Measurements from ENCODE around the gene LY6G5B. TPM values are rescaled to one million over a fixed set of nuclear protein-coding genes. Genes with fewer than 3 reads are reported as not detected.

The LY6G5B gene
- total and polyA plus RNA-seq, 3 experiments from 2014 or later = 0.64 to 21.2 (median 19.1) TPM

DNA sequence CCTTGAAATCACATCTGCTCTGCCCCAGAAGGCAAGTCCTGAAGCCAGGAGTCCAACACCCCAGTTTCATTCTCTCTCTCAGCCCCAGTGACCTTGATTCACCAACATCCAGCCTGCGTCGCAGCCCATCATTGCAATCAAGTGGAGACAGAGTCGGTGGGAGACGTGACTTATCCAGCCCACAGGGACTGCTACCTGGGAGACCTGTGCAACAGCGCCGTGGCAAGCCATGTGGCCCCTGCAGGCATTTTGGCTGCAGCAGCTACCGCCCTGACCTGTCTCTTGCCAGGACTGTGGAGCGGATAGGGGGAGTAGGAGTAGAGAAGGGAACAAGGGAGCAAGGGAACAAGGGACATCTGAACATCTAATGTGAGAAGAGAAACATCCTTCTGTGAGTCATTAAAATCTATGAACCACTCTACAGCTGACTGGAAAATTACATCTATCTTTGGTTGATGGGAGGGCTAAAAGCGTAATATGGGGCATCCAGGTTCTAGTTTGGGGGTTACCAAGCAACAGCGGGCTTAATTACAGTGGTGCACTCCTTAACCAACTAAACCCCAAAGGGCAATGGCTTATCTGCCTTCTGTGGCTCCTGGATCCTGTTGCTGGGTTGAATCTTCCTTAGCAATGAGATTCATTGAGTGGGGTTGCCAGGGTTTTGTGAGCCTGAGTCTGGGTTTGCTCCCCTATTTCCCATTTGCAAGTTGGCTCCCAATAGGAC is 47.9 kb downstream of the LY6G5B start:
- Histone ChIP-seq H3K4me1 (ENCODE audit: insufficient read depth, low read length) (no peaks in the 10 kb centered on the region), H3K27ac (ENCODE audit: low read depth, low read length) (no peak overlapping the region), H3K27me3 (ENCODE audit: insufficient read depth, low read length, poor library complexity, severe bottlenecking) (no peaks in the 10 kb centered on the region), H3K9me3 (ENCODE audit: low read length) (no peaks in the 10 kb centered on the region), H3K4me3 (ENCODE audit: low read length) (no peak overlapping the region), H3K36me3 (ENCODE audit: insufficient read depth, low read length) (no peaks in the 10 kb centered on the region)
- H3K27me3 Mint-ChIP-seq = peaks cover 0 to 2% of the 10 kb centered on the region in 2 donors
- H3K9me3 Mint-ChIP-seq = no peaks in the 10 kb centered on the region
- H3K27ac Mint-ChIP-seq = no peak overlapping the region
- H3K4me1 Mint-ChIP-seq = no peaks in the 10 kb centered on the region
- ChIA-PET POLR2A (interaction anchor here (0.6 kb wide), 1 partner anchor 21 kb away, joined by 6 read pairs; no protein-coding TSS in a partner anchor), CTCF (no interaction called here)
- no peak overlapping the region for H3K4me3 Mint-ChIP-seq
- no peak for DNase-seq
- H3K36me3 Mint-ChIP-seq = no peaks in the 10 kb centered on the region

DNA sequence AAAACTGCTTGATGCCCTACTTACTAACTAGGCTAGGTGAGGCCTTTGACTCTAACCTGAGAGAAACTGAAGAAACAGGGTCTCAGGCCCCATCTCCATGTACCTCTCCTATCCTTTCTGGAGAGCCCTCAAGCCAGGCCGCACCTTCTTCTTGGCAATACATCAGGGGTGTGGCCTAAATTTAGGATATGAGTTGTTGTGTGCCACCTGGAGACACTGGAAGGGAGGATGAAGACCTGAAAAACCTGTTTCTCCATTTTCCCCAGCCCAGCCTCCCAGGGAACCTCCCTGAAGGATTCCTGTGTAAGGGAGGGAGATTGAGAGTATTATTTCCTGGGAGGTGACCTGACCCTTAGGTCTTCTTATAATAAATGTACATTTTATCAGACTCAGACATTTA is 48.5 kb downstream of the LY6G5B start:
- Mint-ChIP-seq H3K4me1 (peaks cover 0 to 2% (median under 1%) of the 10 kb centered on the region in 3 donors), H3K27me3 (peaks cover 0 to 2% of the 10 kb centered on the region in 2 donors), H3K27ac (no peak overlapping the region), H3K36me3 (no peaks in the 10 kb centered on the region), H3K9me3 (no peaks in the 10 kb centered on the region), H3K4me3 (no peak overlapping the region)
- Histone ChIP-seq H3K9me3 (ENCODE audit: low read length) (no peaks in the 10 kb centered on the region), H3K4me1 (ENCODE audit: insufficient read depth, low read length) (no peaks in the 10 kb centered on the region), H3K4me3 (ENCODE audit: low read length) (no peak overlapping the region), H3K27me3 (ENCODE audit: insufficient read depth, low read length, poor library complexity, severe bottlenecking) (no peaks in the 10 kb centered on the region), H3K27ac (ENCODE audit: low read depth, low read length) (no peak overlapping the region), H3K36me3 (ENCODE audit: insufficient read depth, low read length) (no peaks in the 10 kb centered on the region)
- DNase-seq = no peak
- POLR2A ChIA-PET = no interaction called here
- CTCF ChIA-PET = no interaction called here

DNA sequence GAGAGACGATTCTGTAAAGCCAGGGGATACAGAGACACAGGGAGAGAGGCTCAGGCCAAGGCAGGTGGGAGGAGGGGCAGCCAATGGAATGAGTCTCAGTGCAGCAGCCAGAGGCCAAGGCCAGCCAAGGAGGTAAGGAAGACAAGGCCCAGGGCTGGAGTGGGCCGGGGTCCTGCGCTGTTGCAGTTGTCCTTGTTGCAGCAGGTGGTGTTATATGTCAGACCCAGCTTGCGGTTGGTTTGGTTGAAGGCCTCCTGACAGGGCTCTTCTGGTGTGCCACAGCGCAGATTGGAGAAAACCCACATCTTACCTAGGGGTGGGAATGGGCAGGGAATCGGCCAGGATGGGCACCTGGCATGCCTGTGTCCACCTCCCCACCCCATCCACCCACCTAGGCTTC is 49.2 kb downstream of the LY6G5B start:
- H3K27ac Mint-ChIP-seq = no peak overlapping the region

GRCh38 chr6:31720196-31720770 is 50.5 kb downstream of the LY6G5B start:
- no peak overlapping the region for H3K27ac ChIP-seq (ENCODE audit: low read depth, low read length)
- Mint-ChIP-seq H3K27me3 (peaks cover 0 to 2% of the 10 kb centered on the region in 2 donors), H3K9me3 (no peaks in the 10 kb centered on the region), H3K36me3 (no peaks in the 10 kb centered on the region), H3K4me3 (no peak overlapping the region), H3K4me1 (peaks cover 0 to 9% (median 2%) of the 10 kb centered on the region in 3 donors), H3K27ac (peak overlapping the region in 1 of 8 donors; percentile 38)
- no peak for DNase-seq
- no peaks in the 10 kb centered on the region for H3K27me3 ChIP-seq (ENCODE audit: insufficient read depth, low read length, poor library complexity, severe bottlenecking)
- H3K4me3 ChIP-seq (ENCODE audit: low read length) = no peak overlapping the region
- CTCF ChIA-PET = interaction anchor here (0.9 kb wide), 1 partner anchor 140 kb away, joined by 3 read pairs; no protein-coding TSS in a partner anchor
- POLR2A ChIA-PET = no interaction called here
- no peaks in the 10 kb centered on the region for H3K36me3 ChIP-seq (ENCODE audit: insufficient read depth, low read length)
- no peaks in the 10 kb centered on the region for H3K9me3 ChIP-seq (ENCODE audit: low read length)
- no peaks in the 10 kb centered on the region for H3K4me1 ChIP-seq (ENCODE audit: insufficient read depth, low read length)

More for the DNA sequence above, 49.2 kb downstream of the LY6G5B start:
- Mint-ChIP-seq H3K4me1 (peaks cover 0 to 5% (median 2%) of the 10 kb centered on the region in 3 donors), H3K9me3 (no peaks in the 10 kb centered on the region), H3K36me3 (no peaks in the 10 kb centered on the region), H3K4me3 (no peak overlapping the region), H3K27me3 (peaks cover 0 to 2% of the 10 kb centered on the region in 2 donors)
- no peak for DNase-seq
- H3K4me3 ChIP-seq (ENCODE audit: low read length) = no peak overlapping the region
- H3K4me1 ChIP-seq (ENCODE audit: insufficient read depth, low read length) = no peaks in the 10 kb centered on the region
- H3K36me3 ChIP-seq (ENCODE audit: insufficient read depth, low read length) = no peaks in the 10 kb centered on the region
- CTCF ChIA-PET = no interaction called here
- H3K9me3 ChIP-seq (ENCODE audit: low read length) = no peaks in the 10 kb centered on the region
- POLR2A ChIA-PET = no interaction called here
- no peaks in the 10 kb centered on the region for H3K27me3 ChIP-seq (ENCODE audit: insufficient read depth, low read length, poor library complexity, severe bottlenecking)
- no peak overlapping the region for H3K27ac ChIP-seq (ENCODE audit: low read depth, low read length)

DNA sequence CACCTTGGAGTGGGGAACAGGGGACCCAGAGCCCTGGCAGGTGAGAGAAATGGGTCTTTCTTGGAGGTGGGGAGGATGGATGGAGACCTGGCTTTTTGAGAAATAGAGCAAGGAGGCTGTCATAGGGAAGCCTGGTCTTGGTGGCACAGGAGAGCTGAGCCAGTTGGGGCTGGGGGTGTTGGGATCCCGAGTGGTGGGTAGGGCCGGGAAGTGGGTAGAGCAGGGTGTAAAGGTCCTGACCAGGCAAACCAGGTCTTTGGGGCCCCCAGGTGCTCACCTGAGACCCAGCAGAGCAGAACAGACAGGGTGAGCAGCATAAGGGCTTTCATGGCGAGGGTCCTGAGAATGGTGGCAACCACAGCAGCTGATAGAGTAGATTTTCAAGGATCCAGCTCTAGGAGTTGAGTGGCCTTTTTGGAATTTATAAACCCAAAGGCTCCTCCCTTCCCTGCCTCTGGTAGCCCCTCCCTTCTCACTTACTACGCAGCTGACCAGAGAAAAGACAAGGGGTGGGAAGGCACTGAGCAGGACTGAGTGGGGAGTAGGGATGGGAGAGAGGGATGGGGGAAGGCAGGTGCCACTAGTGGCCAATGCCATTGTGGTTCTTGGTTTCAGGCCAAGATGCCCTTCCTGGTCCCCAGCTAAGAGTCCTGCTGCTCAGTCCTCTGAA is 51.7 kb downstream of the LY6G5B start, which contains the start of gene LY6G6C:
Gene LY6G6C, minus strand, starts transcription at position 396 of the 670 bp plus-strand sequence. Its CDS starts 67 bp downstream, at position 329.
- CTCF ChIA-PET = no interaction called here
- H3K27ac Mint-ChIP-seq = peak within 1 kb of the TSS in 1 of 8 donors; percentile 80

GRCh38 chr6:31722173-31722572 is 52.4 kb downstream of the LY6G5B start:
- CTCF ChIA-PET = no interaction called here
- peaks cover 0 to 6% (median 2%) of the 10 kb centered on the region in 3 donors for H3K36me3 Mint-ChIP-seq
- POLR2A ChIA-PET = no interaction called here

More for the DNA sequence above, 51.7 kb downstream of the LY6G5B start, which contains the start of gene LY6G6C:
- H3K27me3 ChIP-seq (ENCODE audit: insufficient read depth, low read length, poor library complexity, severe bottlenecking) = no peaks in the 10 kb centered on the region
- no peak within 1 kb of the TSS for H3K27ac ChIP-seq (ENCODE audit: low read depth, low read length)
- peak within 1 kb of the TSS in 1 of 7 donors; percentile 41 for H3K4me3 Mint-ChIP-seq
- peak in 1 of 5 donors; percentile 30 for DNase-seq
- no peaks in the 10 kb centered on the region for H3K9me3 ChIP-seq (ENCODE audit: low read length)
- no peaks in the 10 kb centered on the region for H3K9me3 Mint-ChIP-seq
- POLR2A ChIA-PET = no interaction called here
- H3K4me3 ChIP-seq (ENCODE audit: low read length) = no peak within 1 kb of the TSS
- peaks cover 0 to 2% of the 10 kb centered on the region in 2 donors for H3K27me3 Mint-ChIP-seq
- H3K4me1 ChIP-seq (ENCODE audit: insufficient read depth, low read length) = peaks cover 4% of the 10 kb centered on the region
- peaks cover 4 to 9% (median 6%) of the 10 kb centered on the region in 3 donors for H3K4me1 Mint-ChIP-seq
- peaks cover 0 to 5% (median 0%) of the 10 kb centered on the region in 3 donors for H3K36me3 Mint-ChIP-seq
- H3K36me3 ChIP-seq (ENCODE audit: insufficient read depth, low read length) = no peaks in the 10 kb centered on the region

More at GRCh38 chr6:31722173-31722572, 52.4 kb downstream of the LY6G5B start:
- Mint-ChIP-seq H3K27me3 (peaks cover 0 to 2% of the 10 kb centered on the region in 2 donors), H3K4me1 (peaks cover 4 to 9% (median 6%) of the 10 kb centered on the region in 3 donors), H3K4me3 (no peak overlapping the region), H3K9me3 (no peaks in the 10 kb centered on the region), H3K27ac (peak overlapping the region in 1 of 8 donors; percentile 47)
- DNase-seq = no peak
- no peaks in the 10 kb centered on the region for H3K27me3 ChIP-seq (ENCODE audit: insufficient read depth, low read length, poor library complexity, severe bottlenecking)
- peaks cover 7% of the 10 kb centered on the region for H3K4me1 ChIP-seq (ENCODE audit: insufficient read depth, low read length)
- H3K27ac ChIP-seq (ENCODE audit: low read depth, low read length) = no peak overlapping the region
- H3K4me3 ChIP-seq (ENCODE audit: low read length) = no peak overlapping the region
- no peaks in the 10 kb centered on the region for H3K9me3 ChIP-seq (ENCODE audit: low read length)
- peaks cover under 1% of the 10 kb centered on the region for H3K36me3 ChIP-seq (ENCODE audit: insufficient read depth, low read length)
